ENCODE measurements around the gene PIP4K2A. TPM values are rescaled to one million over a fixed set of nuclear protein-coding genes. Genes with fewer than 3 reads are reported as not detected.

PIP4K2A gene
- total and polyA plus RNA-seq, 12 donors: 12.3 to 70.6 (median 28.5) TPM

DNA sequence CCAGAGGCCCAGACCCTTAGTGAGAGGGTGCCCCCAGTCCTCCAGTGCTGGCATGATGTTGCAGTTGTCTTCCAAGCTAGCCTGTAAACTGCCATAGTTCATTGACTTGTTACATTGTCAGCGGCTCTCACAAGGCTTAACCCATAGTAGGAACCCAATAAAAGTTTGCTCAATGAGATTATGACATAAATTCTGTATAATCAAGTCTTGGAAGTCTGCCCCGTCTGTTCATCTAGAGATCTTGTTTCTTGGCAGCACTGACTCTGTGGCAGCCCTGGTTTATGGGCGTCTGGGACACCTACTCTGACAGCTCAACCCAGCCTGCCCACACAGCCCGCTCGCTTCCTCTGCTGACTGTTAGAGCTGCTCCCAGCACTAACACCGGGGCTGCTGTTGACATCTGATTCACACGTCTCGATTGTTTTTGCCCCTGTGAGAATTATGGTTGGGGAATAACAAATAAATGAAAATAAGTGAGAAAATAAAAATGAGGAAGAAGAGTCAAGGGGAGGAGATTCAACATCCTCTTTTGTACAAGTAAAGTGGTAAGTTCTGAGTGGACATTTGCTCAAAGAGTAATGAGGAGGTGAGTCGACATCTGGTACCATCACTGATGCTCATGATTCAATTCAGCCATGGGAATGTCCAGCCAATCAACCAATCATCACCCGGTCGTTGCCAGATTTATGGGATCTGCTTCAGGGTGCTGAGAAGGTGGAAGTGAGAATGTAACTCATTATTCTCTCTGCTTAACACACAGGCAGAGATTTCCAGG, 208.3 kb downstream of the PIP4K2A start:
- Histone ChIP-seq H3K27me3 (peaks cover 11% of the 10 kb centered on the region), H3K36me3 (replicated peaks in 1 of 2) (no peaks in the 10 kb centered on the region), H3K27ac (no peak overlapping the region), H3K9me3 (replicated peaks in 1 of 3) (no peaks in the 10 kb centered on the region), H3K4me1 (replicated peaks in 1 of 2) (no peaks in the 10 kb centered on the region), H3K4me3 (no peak overlapping the region)
- DNase-seq: no peak
- 61 to 70% (median 67%) methylated on average over 11 of the region's 11 CpGs for WGBS, 4 donors
- intact Hi-C loops (cut with DNase I): no loop called here
- TF ChIP-seq POLR2A (IDR thresholded peaks at IDR 0.05): no peak
- TF ChIP-seq, protein P1, sequence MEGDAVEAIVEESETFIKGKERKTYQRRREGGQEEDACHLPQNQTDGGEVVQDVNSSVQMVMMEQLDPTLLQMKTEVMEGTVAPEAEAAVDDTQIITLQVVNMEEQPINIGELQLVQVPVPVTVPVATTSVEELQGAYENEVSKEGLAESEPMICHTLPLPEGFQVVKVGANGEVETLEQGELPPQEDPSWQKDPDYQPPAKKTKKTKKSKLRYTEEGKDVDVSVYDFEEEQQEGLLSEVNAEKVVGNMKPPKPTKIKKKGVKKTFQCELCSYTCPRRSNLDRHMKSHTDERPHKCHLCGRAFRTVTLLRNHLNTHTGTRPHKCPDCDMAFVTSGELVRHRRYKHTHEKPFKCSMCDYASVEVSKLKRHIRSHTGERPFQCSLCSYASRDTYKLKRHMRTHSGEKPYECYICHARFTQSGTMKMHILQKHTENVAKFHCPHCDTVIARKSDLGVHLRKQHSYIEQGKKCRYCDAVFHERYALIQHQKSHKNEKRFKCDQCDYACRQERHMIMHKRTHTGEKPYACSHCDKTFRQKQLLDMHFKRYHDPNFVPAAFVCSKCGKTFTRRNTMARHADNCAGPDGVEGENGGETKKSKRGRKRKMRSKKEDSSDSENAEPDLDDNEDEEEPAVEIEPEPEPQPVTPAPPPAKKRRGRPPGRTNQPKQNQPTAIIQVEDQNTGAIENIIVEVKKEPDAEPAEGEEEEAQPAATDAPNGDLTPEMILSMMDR (IDR thresholded peaks at IDR 0.05): no peak

DNA sequence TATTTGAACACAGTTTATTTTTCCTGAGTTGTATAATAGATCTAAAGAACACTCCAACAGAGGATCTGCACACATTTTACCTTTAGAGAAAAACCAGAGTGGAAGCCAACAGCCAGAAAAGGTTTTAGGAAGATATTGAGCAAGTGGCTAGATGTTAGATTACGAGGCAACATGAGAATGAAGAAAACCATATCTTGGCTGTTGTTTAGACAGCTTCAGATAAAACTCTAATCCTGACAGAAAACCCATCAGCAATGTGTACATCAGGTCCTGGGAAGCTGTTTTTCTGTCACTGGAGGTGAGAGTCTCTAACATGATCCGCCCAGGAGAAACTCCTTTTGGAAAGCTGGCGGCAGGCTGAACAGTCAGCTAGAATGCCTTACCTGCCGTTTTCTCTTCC, 209.6 kb downstream of the PIP4K2A start:
- H3K27ac ChIP-seq: no peak overlapping the region
- H3K4me3 ChIP-seq: no peak overlapping the region
- no peaks in the 10 kb centered on the region for H3K9me3 ChIP-seq (replicated peaks in 1 of 3)
- WGBS, 4 donors: 63 to 85% (median 80%) methylated on average over 4 of the region's 4 CpGs
- H3K27me3 ChIP-seq: peaks cover 11% of the 10 kb centered on the region
- H3K36me3 ChIP-seq (replicated peaks in 1 of 2): no peaks in the 10 kb centered on the region
- no peaks in the 10 kb centered on the region for H3K4me1 ChIP-seq (replicated peaks in 1 of 2)
- DNase-seq: no peak
- intact Hi-C loops (cut with DNase I): no loop called here
- TF ChIP-seq, protein P1 (IDR thresholded peaks at IDR 0.05): no peak
- TF ChIP-seq POLR2A (IDR thresholded peaks at IDR 0.05): no peak

DNA sequence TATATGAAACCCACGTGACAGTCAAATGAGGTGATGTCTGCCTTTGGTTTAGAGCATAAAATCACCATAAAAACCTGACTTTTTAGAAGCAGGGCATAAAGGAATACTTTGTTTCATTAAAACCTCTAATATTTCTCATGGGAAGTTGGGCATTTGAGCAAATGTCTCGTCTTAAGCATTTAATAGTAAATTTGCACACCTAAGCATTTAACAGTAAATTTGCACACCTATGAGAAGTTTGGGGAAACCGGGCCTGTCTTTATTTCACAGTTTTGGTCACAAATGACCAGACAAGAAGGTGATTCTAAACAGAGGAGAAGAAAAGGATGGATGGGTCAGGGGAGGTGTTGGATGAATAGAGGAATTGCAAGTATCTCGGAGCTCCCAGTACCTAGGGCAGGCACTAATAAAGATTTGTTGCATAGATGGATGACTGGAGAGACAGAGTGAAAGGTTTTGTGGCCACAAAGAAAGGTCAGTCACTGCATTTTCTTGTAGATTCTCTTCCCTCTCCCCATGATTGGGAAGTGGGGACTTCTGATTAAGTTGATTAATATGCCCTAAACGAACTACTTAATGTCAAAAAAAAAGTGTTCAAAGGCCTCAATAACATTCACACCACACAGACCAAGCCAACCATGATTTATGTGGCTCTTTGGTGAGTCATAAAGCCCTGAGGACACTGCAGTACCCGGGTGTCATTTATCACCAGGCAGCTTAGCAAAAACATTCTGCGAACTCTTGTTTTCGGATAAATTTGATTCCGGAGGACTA, 210.9 kb downstream of the PIP4K2A start:
- H3K4me1 ChIP-seq (replicated peaks in 1 of 2): no peaks in the 10 kb centered on the region
- no peaks in the 10 kb centered on the region for H3K9me3 ChIP-seq (replicated peaks in 1 of 3)
- H3K27ac ChIP-seq: no peak overlapping the region
- H3K4me3 ChIP-seq: no peak overlapping the region
- intact Hi-C loops (cut with DNase I): no loop called here
- TF ChIP-seq POLR2A (IDR thresholded peaks at IDR 0.05): no peak
- TF ChIP-seq, protein P1 (IDR thresholded peaks at IDR 0.05): no peak
- H3K36me3 ChIP-seq (replicated peaks in 1 of 2): no peaks in the 10 kb centered on the region
- 40 to 54% (median 48%) methylated on average over 9 of the region's 9 CpGs for WGBS, 4 donors
- peaks cover 11% of the 10 kb centered on the region for H3K27me3 ChIP-seq
- peak; percentile 22 to 56 (median 36) for DNase-seq

DNA sequence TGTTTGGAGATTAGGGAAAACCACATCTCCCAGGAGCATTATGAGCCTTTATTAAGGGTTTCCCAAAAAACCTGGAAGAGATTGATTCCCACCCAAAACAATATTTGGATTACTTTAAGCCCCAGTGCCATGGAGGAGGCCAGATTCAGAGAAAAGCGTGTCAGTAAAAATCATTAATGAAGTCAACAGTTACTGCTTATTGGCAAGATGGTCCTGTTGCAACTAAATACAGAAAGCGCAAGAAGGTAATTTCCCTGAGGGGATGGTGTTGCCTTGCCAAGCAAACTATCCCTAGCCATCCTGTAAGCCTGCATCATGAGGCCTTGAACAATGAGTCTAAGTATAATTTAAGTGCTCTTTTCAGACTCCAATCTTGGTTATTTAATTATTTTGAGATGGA, 212.5 kb downstream of the PIP4K2A start:
- no peak overlapping the region for H3K4me3 ChIP-seq
- no peak for DNase-seq
- no peaks in the 10 kb centered on the region for H3K4me1 ChIP-seq (replicated peaks in 1 of 2)
- no peaks in the 10 kb centered on the region for H3K36me3 ChIP-seq (replicated peaks in 1 of 2)
- no peak overlapping the region for H3K27ac ChIP-seq
- WGBS, 4 donors: 94 to 100% (median 96%) methylated on average over 2 of the region's 2 CpGs
- no peaks in the 10 kb centered on the region for H3K9me3 ChIP-seq (replicated peaks in 1 of 3)
- intact Hi-C loops (cut with DNase I): no loop called here
- peaks cover 6% of the 10 kb centered on the region for H3K27me3 ChIP-seq
- TF ChIP-seq, protein P1 (IDR thresholded peaks at IDR 0.05): no peak
- no peak for TF ChIP-seq POLR2A (IDR thresholded peaks at IDR 0.05)
